ENCODE data around the gene CSH2. TPM values are rescaled to one million over a fixed set of nuclear protein-coding genes. Genes with fewer than 3 reads are reported as not detected.

Gene CSH2
- total and polyA plus RNA-seq, 2 of the 13 experiments (the other 11 are each of a cell fraction or from before 2014, with no cell fraction given), result not detected

- TF ChIP-seq ZUFSP (CRISPR knock-in tag; IDR thresholded peaks at IDR 0.05; ENCODE audit: borderline replicate concordance), result no peak
- TF ChIP-seq TARDBP (CRISPR knock-in tag; IDR thresholded peaks at IDR 0.05), result no peak
- no peak for TF ChIP-seq SMYD3 (CRISPR knock-in tag; IDR thresholded peaks at IDR 0.05)
- TF ChIP-seq CHCHD3 (CRISPR knock-in tag; IDR thresholded peaks at IDR 0.05), result no peak
- no peak for TF ChIP-seq THAP7 (CRISPR knock-in tag; IDR thresholded peaks at IDR 0.05)
- TF ChIP-seq ZNF121 (CRISPR knock-in tag; IDR thresholded peaks at IDR 0.05), result no peak
- TF ChIP-seq ONECUT2 (CRISPR knock-in tag; IDR thresholded peaks at IDR 0.05), result no peak
- TF ChIP-seq NFE2L1 (CRISPR knock-in tag; IDR thresholded peaks at IDR 0.05; ENCODE audit: borderline replicate concordance), result no peak
- no peak for TF ChIP-seq LBX2 (CRISPR knock-in tag; IDR thresholded peaks at IDR 0.05; ENCODE audit: borderline replicate concordance)
- no peak for TF ChIP-seq MXD1 (CRISPR knock-in tag; IDR thresholded peaks at IDR 0.05)
- TF ChIP-seq KMT2A (CRISPR knock-in tag; IDR thresholded peaks at IDR 0.05), result no peak
- TF ChIP-seq IKZF4 (CRISPR knock-in tag; IDR thresholded peaks at IDR 0.05; ENCODE audit: borderline replicate concordance, low read depth, not compliant biosample characterization), result no peak
- TF ChIP-seq MNT (IDR thresholded peaks at IDR 0.05), result no peak
- no peak for TF ChIP-seq ZBTB3 (CRISPR knock-in tag; IDR thresholded peaks at IDR 0.05; ENCODE audit: borderline replicate concordance, low read depth)
- TF ChIP-seq PCBP1 (IDR thresholded peaks at IDR 0.05; ENCODE audit: borderline replicate concordance, low read depth, low read length), result 0 out of 2 replicates have a peak, but pooled peaks have one; percentile 66
- TF ChIP-seq FOXK2 (IDR thresholded peaks at IDR 0.05), result peak; percentile 97
- TF ChIP-seq FOXA1 (IDR thresholded peaks at IDR 0.05), result no peak
- no peak for TF ChIP-seq FOXA1 (CRISPR knock-in tag; IDR thresholded peaks at IDR 0.05)
- TF ChIP-seq IRX3 (CRISPR knock-in tag; IDR thresholded peaks at IDR 0.05; ENCODE audit: borderline replicate concordance, low read depth), result no peak
- TF ChIP-seq PBX3 (CRISPR knock-in tag; IDR thresholded peaks at IDR 0.05; ENCODE audit: borderline replicate concordance), result no peak
- no peak for TF ChIP-seq NR1H2 (CRISPR knock-in tag; IDR thresholded peaks at IDR 0.05; ENCODE audit: borderline replicate concordance, low read depth)
Measured at GRCh38 chr17:63848834-63849689, 24.4 kb downstream of the CSH2 start (continued).
